ENCODE data around the gene POFUT1.
"Not testable (repeated sequence)": the region's sequence is repeated elsewhere in the genome, so short reads cannot be mapped to it uniquely, and the experiment has no call there.

The POFUT1 gene

DNA sequence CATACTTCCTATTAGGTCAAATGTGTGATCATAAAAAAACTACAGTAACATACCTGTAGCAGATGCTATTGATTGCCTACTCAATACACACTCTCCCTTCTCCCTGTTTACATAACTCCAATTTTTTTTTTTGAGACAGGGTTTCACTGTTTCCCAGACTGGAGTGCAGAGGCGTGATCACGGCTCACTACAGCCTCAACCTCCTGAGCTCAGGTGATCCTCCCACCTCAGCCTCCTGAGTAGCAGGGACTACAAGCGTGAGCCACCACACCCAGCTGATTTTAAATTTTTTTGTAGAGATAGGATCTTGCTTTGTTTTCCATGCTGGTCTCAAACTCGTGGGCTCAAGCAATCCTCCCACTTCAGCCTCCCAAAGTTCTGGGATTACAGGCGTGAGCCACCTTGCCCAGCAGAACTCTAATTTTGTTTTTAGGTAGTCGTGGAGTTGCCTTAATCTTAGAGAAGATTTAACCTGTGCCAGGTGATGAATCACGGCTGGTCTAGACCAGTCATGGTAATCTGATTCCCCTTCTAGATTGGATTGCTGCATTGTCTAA, 55.8 kb downstream of the POFUT1 start:
- Histone ChIP-seq H3K4me1 (ENCODE audit: control insufficient read depth, insufficient read depth, low read length, poor library complexity, severe bottlenecking) (no peaks in the 10 kb centered on the region), H3K27ac (ENCODE audit: insufficient read depth, low read length, poor library complexity, severe bottlenecking) (no peak overlapping the region), H3K4me3 (ENCODE audit: insufficient read depth, low read depth, low read length, poor library complexity, severe bottlenecking) (no peak overlapping the region), H3K27me3 (replicated peaks; ENCODE audit: control insufficient read depth, insufficient read depth, low read length, poor library complexity, severe bottlenecking) (no peaks in the 10 kb centered on the region), H3K36me3 (ENCODE audit: control insufficient read depth, insufficient read depth, low read length) (no peaks in the 10 kb centered on the region), H3K9me3 (ENCODE audit: control insufficient read depth, low read length) (no peaks in the 10 kb centered on the region)
- no peak for DNase-seq

DNA sequence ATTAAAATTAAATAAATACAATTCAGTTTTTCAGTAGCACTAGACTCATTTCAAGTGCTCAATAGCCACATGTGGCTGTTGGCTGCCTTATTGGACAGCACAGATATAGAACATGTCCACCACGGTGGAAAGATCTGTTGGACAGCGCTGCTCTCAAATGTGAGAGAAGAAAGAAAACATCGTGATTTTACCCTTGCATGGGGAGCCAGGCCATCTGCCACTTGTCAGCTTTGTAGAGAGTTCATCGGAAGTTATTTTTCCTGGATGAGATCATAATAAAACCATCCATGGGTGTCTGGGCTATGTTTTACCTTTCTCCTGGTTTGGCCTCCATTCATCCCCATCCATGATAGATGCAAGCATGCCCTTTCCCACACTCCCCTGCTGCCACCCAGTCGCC, 63.9 kb downstream of the POFUT1 start:
- DNase-seq: no peak
- H3K4me1 ChIP-seq (ENCODE audit: control insufficient read depth, insufficient read depth, low read length, poor library complexity, severe bottlenecking): no peaks in the 10 kb centered on the region
- H3K36me3 ChIP-seq (ENCODE audit: control insufficient read depth, insufficient read depth, low read length): no peaks in the 10 kb centered on the region
- H3K27me3 ChIP-seq (replicated peaks; ENCODE audit: control insufficient read depth, insufficient read depth, low read length, poor library complexity, severe bottlenecking): no peaks in the 10 kb centered on the region
- H3K4me3 ChIP-seq (ENCODE audit: insufficient read depth, low read depth, low read length, poor library complexity, severe bottlenecking): no peak overlapping the region
- no peak overlapping the region for H3K27ac ChIP-seq (ENCODE audit: insufficient read depth, low read length, poor library complexity, severe bottlenecking)
- no peaks in the 10 kb centered on the region for H3K9me3 ChIP-seq (ENCODE audit: control insufficient read depth, low read length)

DNA sequence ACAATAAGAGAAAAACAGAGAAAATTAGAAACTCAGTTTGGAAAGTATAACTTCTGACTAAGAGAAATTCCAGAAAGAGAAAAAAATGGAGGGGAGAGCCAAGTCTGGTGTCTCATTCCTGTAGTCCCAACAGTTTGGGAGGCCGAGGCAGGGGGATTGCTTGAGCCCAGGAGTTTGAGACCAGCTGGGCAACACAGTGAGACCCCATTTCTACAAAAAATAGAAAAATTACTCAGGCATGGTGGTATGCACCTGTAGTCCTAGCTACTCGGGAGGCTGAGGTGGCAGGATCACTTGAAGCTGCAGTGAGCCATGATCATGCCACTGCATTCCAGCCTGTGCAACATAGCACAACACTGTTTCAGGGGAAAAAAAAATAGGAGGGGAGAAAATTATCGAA, 66.7 kb downstream of the POFUT1 start:
- no peaks in the 10 kb centered on the region for H3K9me3 ChIP-seq (ENCODE audit: control insufficient read depth, low read length)
- H3K27me3 ChIP-seq (replicated peaks; ENCODE audit: control insufficient read depth, insufficient read depth, low read length, poor library complexity, severe bottlenecking): no peaks in the 10 kb centered on the region
- H3K4me1 ChIP-seq (ENCODE audit: control insufficient read depth, insufficient read depth, low read length, poor library complexity, severe bottlenecking): no peaks in the 10 kb centered on the region
- DNase-seq: no peak
- no peak overlapping the region for H3K4me3 ChIP-seq (ENCODE audit: insufficient read depth, low read depth, low read length, poor library complexity, severe bottlenecking)
- no peaks in the 10 kb centered on the region for H3K36me3 ChIP-seq (ENCODE audit: control insufficient read depth, insufficient read depth, low read length)
- H3K27ac ChIP-seq (ENCODE audit: insufficient read depth, low read length, poor library complexity, severe bottlenecking): no peak overlapping the region

DNA sequence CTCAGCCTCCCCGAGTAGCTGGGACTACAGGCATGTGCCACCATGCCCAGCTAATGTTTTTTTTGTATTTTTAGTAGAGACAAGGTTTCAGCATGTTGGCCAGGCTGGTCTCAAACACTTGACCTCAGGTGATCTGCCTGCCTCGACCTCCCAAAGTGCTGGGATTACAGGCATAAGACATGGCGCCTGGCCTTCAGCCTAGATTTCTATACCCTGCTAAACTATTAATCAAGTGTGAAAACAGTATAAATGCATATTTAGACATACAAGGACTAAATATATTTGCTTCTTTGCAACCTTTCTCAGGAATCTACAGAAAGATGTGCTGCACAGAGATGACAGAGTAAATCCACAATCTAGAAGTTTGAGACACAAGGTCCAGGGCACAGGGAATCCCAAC, 67.5 kb downstream of the POFUT1 start:
- not testable (repeated sequence) for DNase-seq; H3K4me1 ChIP-seq (ENCODE audit: control insufficient read depth, insufficient read depth, low read length, poor library complexity, severe bottlenecking); H3K27me3 ChIP-seq (replicated peaks; ENCODE audit: control insufficient read depth, insufficient read depth, low read length, poor library complexity, severe bottlenecking); H3K4me3 ChIP-seq (ENCODE audit: insufficient read depth, low read depth, low read length, poor library complexity, severe bottlenecking); H3K27ac ChIP-seq (ENCODE audit: insufficient read depth, low read length, poor library complexity, severe bottlenecking); H3K9me3 ChIP-seq (ENCODE audit: control insufficient read depth, low read length); H3K36me3 ChIP-seq (ENCODE audit: control insufficient read depth, insufficient read depth, low read length)

DNA sequence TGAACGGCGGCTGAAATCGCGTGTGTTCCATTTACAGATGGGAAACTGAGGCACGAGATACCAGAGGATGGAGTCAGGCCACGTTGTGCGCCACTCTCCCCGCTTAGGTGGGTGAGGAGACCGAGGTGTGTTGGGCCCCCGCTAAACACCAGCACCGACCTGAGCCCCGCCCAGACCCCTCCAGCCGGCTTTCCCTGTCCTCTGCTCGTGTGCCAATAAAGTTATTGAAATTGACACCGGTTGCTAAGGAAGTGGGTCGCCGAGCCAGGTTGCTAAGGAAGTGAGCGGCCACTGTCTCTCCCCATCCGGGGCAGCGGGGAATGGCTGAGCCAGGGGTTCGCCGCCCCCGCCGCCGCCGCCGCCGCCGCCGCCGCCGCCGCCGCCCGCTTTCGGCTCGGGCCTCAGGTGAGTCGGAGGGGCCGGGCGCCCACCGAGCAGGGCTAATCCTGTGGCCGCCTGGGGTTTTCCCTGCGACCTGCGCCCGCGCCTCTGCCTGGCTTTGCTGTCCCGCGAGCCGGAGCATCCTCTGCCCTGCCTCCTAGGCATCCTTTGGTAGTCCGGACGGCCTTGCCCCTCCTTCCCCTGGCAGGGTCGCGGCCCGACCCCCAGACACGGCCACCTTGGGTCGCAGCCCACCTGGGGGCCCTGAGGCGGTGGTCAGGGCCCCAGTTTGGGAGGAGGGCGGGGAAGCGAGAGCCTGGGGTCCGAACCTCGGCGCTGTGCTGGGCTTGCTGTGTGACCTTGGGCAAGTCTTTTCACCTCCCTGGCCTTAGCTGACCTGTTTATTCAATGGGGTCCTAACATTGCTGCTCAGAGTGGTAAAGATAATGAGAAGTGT, 69.9 kb downstream of the POFUT1 start, which contains the start of gene KIF3B:
Gene KIF3B, plus strand, starts transcription at position 291 of the 838 bp plus-strand sequence. CDS start 32,127 bp downstream, outside the sequence.
- Histone ChIP-seq H3K36me3 (ENCODE audit: control insufficient read depth, insufficient read depth, low read length) (no peaks in the 10 kb centered on the region), H3K4me3 (ENCODE audit: insufficient read depth, low read depth, low read length, poor library complexity, severe bottlenecking) (peak within 1 kb of the TSS; percentile 85), H3K9me3 (ENCODE audit: control insufficient read depth, low read length) (no peaks in the 10 kb centered on the region), H3K27ac (ENCODE audit: insufficient read depth, low read length, poor library complexity, severe bottlenecking) (peak within 1 kb of the TSS; percentile 86), H3K4me1 (ENCODE audit: control insufficient read depth, insufficient read depth, low read length, poor library complexity, severe bottlenecking) (no peaks in the 10 kb centered on the region), H3K27me3 (replicated peaks; ENCODE audit: control insufficient read depth, insufficient read depth, low read length, poor library complexity, severe bottlenecking) (no peaks in the 10 kb centered on the region)
- DNase-seq: peak; percentile 76 to 86 (median 82)

DNA sequence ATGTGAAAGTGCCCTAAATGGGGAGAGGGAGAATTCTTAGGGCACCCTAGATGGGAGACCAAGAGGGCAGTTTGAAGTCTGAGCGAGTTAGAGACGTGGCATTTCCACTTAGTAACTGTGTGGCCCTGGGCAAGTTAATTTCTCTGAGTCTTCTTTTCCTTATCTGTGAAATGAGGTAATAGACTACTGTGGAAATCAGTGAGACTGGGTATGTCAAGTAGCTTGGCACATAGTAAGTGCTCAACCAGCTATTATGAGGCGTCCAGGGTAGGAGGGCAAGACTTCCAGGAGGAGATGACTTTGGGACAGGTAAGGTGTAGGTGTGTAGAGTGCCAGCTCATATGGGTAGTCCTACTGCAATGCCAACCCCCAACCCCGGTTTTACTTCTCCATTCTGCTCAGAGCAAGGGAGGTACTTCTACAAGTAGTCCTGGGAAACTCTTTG, 70.5 kb downstream of the POFUT1 start:
- no peak for DNase-seq
- peak overlapping the region; percentile 86 for H3K27ac ChIP-seq (ENCODE audit: insufficient read depth, low read length, poor library complexity, severe bottlenecking)
- peak overlapping the region; percentile 85 for H3K4me3 ChIP-seq (ENCODE audit: insufficient read depth, low read depth, low read length, poor library complexity, severe bottlenecking)
- H3K27me3 ChIP-seq (replicated peaks; ENCODE audit: control insufficient read depth, insufficient read depth, low read length, poor library complexity, severe bottlenecking): no peaks in the 10 kb centered on the region
- H3K9me3 ChIP-seq (ENCODE audit: control insufficient read depth, low read length): no peaks in the 10 kb centered on the region
- H3K36me3 ChIP-seq (ENCODE audit: control insufficient read depth, insufficient read depth, low read length): no peaks in the 10 kb centered on the region
- no peaks in the 10 kb centered on the region for H3K4me1 ChIP-seq (ENCODE audit: control insufficient read depth, insufficient read depth, low read length, poor library complexity, severe bottlenecking)

DNA sequence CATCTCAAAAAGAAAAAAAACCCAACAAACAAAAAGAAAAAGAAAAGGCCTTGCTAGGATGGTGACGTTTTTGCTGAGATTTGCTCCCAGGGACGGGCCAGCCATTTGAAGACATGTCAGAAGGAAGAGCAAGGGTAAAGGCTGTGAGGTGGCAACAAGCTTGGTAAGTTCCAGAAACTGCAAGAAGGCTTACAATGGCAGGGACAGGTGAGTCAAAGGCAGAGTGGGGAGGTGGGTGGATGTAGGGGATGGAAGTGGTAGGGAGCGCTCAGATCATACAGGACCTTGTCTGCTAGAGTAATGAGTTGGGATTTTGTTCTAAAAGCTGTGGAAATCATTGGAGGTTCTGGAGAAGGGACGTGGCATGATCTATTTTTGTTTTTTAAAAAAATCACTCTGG, 74.0 kb downstream of the POFUT1 start:
- Histone ChIP-seq H3K4me1 (ENCODE audit: control insufficient read depth, insufficient read depth, low read length, poor library complexity, severe bottlenecking) (peaks cover 16% of the 10 kb centered on the region), H3K27ac (ENCODE audit: insufficient read depth, low read length, poor library complexity, severe bottlenecking) (no peak overlapping the region), H3K4me3 (ENCODE audit: insufficient read depth, low read depth, low read length, poor library complexity, severe bottlenecking) (no peak overlapping the region), H3K27me3 (replicated peaks; ENCODE audit: control insufficient read depth, insufficient read depth, low read length, poor library complexity, severe bottlenecking) (no peaks in the 10 kb centered on the region), H3K36me3 (ENCODE audit: control insufficient read depth, insufficient read depth, low read length) (no peaks in the 10 kb centered on the region), H3K9me3 (ENCODE audit: control insufficient read depth, low read length) (no peaks in the 10 kb centered on the region)
- DNase-seq: no peak

DNA sequence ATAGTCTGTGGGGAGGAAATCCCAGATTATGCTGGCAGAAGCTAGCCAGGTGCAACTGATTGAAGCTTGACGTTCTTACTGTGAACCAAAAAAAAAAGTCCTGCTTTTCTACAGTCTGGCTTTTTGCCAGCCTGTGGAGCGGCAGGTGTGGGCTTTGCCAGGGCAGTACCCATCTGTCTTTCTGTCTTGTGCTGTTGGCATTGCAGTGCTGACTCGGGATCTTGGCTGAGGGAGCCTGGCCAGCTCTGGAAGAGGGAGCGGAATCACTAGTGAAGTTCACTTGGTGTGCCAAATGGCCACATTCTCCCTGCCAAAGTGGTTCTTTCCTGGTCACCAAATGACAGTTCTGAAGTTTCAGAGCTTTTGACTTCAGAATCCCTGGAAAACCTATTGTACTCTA, 74.8 kb downstream of the POFUT1 start:
- Histone ChIP-seq H3K9me3 (ENCODE audit: control insufficient read depth, low read length) (no peaks in the 10 kb centered on the region), H3K4me1 (ENCODE audit: control insufficient read depth, insufficient read depth, low read length, poor library complexity, severe bottlenecking) (peaks cover 16% of the 10 kb centered on the region), H3K4me3 (ENCODE audit: insufficient read depth, low read depth, low read length, poor library complexity, severe bottlenecking) (no peak overlapping the region), H3K27ac (ENCODE audit: insufficient read depth, low read length, poor library complexity, severe bottlenecking) (no peak overlapping the region), H3K36me3 (ENCODE audit: control insufficient read depth, insufficient read depth, low read length) (no peaks in the 10 kb centered on the region), H3K27me3 (replicated peaks; ENCODE audit: control insufficient read depth, insufficient read depth, low read length, poor library complexity, severe bottlenecking) (no peaks in the 10 kb centered on the region)
- no peak for DNase-seq

DNA sequence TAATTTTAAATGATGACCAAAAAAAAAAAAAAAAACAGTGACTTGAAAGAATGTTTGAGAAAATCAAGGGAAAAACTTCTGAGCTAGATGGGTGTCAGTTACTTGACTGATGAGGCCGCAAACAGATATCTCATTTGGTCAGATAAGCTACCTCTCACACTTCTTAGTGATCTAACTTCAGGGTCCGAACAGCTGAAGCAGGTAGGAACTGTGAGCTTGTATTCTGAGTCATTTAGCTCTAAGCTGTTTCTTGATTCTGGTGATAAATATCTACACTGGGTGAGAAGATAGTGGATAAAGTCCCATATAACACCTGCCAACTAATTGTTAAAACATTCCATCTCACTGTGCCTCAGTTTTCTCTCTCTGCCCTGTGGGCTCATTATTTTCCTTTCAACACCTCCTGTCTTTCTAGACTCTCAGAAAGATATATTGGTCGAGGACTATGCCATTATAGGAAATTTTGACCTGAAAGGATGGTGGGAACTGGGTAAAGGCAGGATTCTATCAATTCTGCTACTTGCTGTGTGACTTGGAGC, 77.5 kb downstream of the POFUT1 start:
- Histone ChIP-seq H3K9me3 (ENCODE audit: control insufficient read depth, low read length) (no peaks in the 10 kb centered on the region), H3K27me3 (replicated peaks; ENCODE audit: control insufficient read depth, insufficient read depth, low read length, poor library complexity, severe bottlenecking) (no peaks in the 10 kb centered on the region), H3K27ac (ENCODE audit: insufficient read depth, low read length, poor library complexity, severe bottlenecking) (peak overlapping the region; percentile 44), H3K4me1 (ENCODE audit: control insufficient read depth, insufficient read depth, low read length, poor library complexity, severe bottlenecking) (peaks cover 16% of the 10 kb centered on the region), H3K4me3 (ENCODE audit: insufficient read depth, low read depth, low read length, poor library complexity, severe bottlenecking) (no peak overlapping the region), H3K36me3 (ENCODE audit: control insufficient read depth, insufficient read depth, low read length) (no peaks in the 10 kb centered on the region)
- DNase-seq: no peak
